K562 (cell line): ENCODE measurements around the gene UBALD2. TPM values are rescaled to one million over a fixed set of nuclear protein-coding genes. Genes with fewer than 3 reads are reported as not detected.

ENCODE experiments used
- ATAC-seq: fragments of 200-7000 bp; cut with Tn5 transposase; 3 replicates; pipeline ENCODE4 v1.9.1; 2020; ENCODE audit warnings: moderate library complexity
- BruUV-seq: library from RNA; stranded (reverse); fragments of 400-500 nt; replicated peaks from 2 replicates; lab custom pipeline; 2021; lab: Mats Ljungman, UMichigan
- CTCF ChIA-PET: fragments of 300-600 bp; formaldehyde crosslinking; extraction: SDS; loops from one replicate; lab custom pipeline; 2021; ENCODE audit warnings: low intra/inter-chr PET ratio; lab: Yijun Ruan, JAX
- POLR2A ChIA-PET: fragments of 300-600, 350-650 bp; sonication (Branson Sonifier 250); formaldehyde crosslinking; extraction: SDS; loops from one replicate; lab custom pipeline; 2021; ENCODE audit warnings: antibody characterized with exemption, inconsistent platforms; lab: Yijun Ruan, JAX
- DNase-seq, 4 experiments: peaks; one replicate each; pipeline versions ENCODE4 v3.0.0 to v3.0.0-alpha.2; 2011 to 2018; ENCODE audit warnings: low spot score in 3 of 4, mixed read lengths in 3 of 4; ENCODE audit errors: extremely low read depth in 1 of 4
- FAIRE-seq: peaks from 2 replicates; lab custom pipeline; 2011; peaks lifted over from hg19 to GRCh38; lab: Jason Lieb, UNC
- H2AFZ ChIP-seq: 2 replicates; pipeline ENCODE4 v1.6.0; 2011; ENCODE audit warnings: low read depth, low read length, control low read depth, inconsistent platforms
- H3K27ac ChIP-seq: fragments of 200-600 bp; 3 replicates; pipeline ENCODE4 v1.8.0; 2011; ENCODE audit warnings: low read depth, mild to moderate bottlenecking, control low read depth, inconsistent platforms, low read length, moderate library complexity, mixed read lengths; ENCODE audit errors: extremely low read depth
- H3K27me3 ChIP-seq, 2 experiments: fragments of 300-600 bp in 1 of 2; 2 replicates in 1 of 2; 3 replicates in 1 of 2; pipeline versions ENCODE4 v1.6.0 to v1.8.0; 2011; ENCODE audit warnings: inconsistent platforms in 2 of 2, low read length in 2 of 2, mild to moderate bottlenecking in 1 of 2, mixed read lengths in 1 of 2, moderate library complexity in 1 of 2; ENCODE audit not compliant: control insufficient read depth in 2 of 2, insufficient read depth in 2 of 2
- H3K36me3 ChIP-seq: fragments of 300-600 bp; 3 replicates; pipeline ENCODE4 v1.8.0; 2011; ENCODE audit warnings: mild to moderate bottlenecking, low read length, inconsistent platforms; ENCODE audit not compliant: control insufficient read depth, insufficient read depth
- H3K4me1 ChIP-seq, 2 experiments: fragments of 200-600 bp in 1 of 2; replicated peaks in 1 of 2; 2 replicates in 1 of 2; 3 replicates in 1 of 2; pipeline versions ENCODE4 v1.5.1 to v1.8.0; 2011; ENCODE audit warnings: inconsistent platforms in 2 of 2, low read length in 2 of 2, mild to moderate bottlenecking in 1 of 2, mixed read lengths in 1 of 2, moderate library complexity in 1 of 2; ENCODE audit not compliant: control insufficient read depth in 2 of 2, insufficient read depth in 2 of 2
- H3K4me2 ChIP-seq: 2 replicates; pipeline ENCODE4 v1.6.1; 2011; ENCODE audit warnings: low read length, control low read depth, inconsistent platforms, mixed read lengths; ENCODE audit not compliant: insufficient read depth
- H3K4me3 ChIP-seq: fragments of 200-600 bp; sonication (generic), shearing (Covaris generic); 2 replicates; pipeline ENCODE4 v1.5.1; 2016; ENCODE audit warnings: control low read depth, inconsistent platforms
- H3K79me2 ChIP-seq: fragments of 200-600 bp; 3 replicates; pipeline ENCODE4 v1.8.0; 2011; ENCODE audit warnings: low read length, inconsistent platforms; ENCODE audit not compliant: control insufficient read depth, insufficient read depth
- H3K9ac ChIP-seq, 2 experiments: 2 replicates each; pipeline versions ENCODE4 v1.6.0 to v1.6.1; 2011; ENCODE audit warnings: low read depth in 2 of 2, low read length in 2 of 2, control low read depth in 1 of 2, inconsistent platforms in 1 of 2, mild to moderate bottlenecking in 1 of 2, mixed read lengths in 1 of 2; ENCODE audit not compliant: insufficient read depth in 1 of 2
- H3K9me1 ChIP-seq: one replicate; pipeline ENCODE4 v1.6.0; 2011; ENCODE audit warnings: inconsistent platforms, mild to moderate bottlenecking, low read length, moderate library complexity; ENCODE audit not compliant: control insufficient read depth, insufficient read depth
- H3K9me3 ChIP-seq: replicated peaks from 2 replicates; pipeline ENCODE4 v1.5.1; 2011; ENCODE audit warnings: low read depth, low read length, inconsistent platforms; ENCODE audit not compliant: control insufficient read depth, insufficient read depth
- H4K20me1 ChIP-seq: replicated peaks from 2 replicates; pipeline ENCODE4 v1.6.1; 2011; ENCODE audit warnings: low read length, inconsistent platforms, mixed read lengths; ENCODE audit not compliant: control insufficient read depth, insufficient read depth
- BHLHE40 ChIP-seq: IDR thresholded peaks from 2 replicates; pipeline ENCODE4 v1.6.1; 2011; ENCODE audit warnings: low read length, improper control_type of control experiment
- HNRNPUL1 ChIP-seq: fragments of 200-400 bp; formaldehyde crosslinking; IDR thresholded peaks from 2 replicates; pipeline ENCODE4 v1.6.1; 2017; ENCODE audit warnings: low read length
- XRCC5 ChIP-seq: fragments of 200-400 bp; formaldehyde crosslinking; IDR thresholded peaks from 2 replicates; pipeline ENCODE4 v1.6.1; 2017; ENCODE audit warnings: low read depth, mild to moderate bottlenecking, low read length
- ZNF561 ChIP-seq: fragments of 450-650 bp; formaldehyde crosslinking; conservative IDR thresholded peaks from 2 replicates; pipeline ENCODE4 v1.4.0; 2020; ENCODE audit warnings: mild to moderate bottlenecking, moderate library complexity
- WGBS: fragments of 100-300 bp; shearing (Covaris generic); methylation state at CpG from one replicate; pipeline ENCODE4 v1.1.6; 2016; ENCODE audit warnings: low coverage, mixed read lengths; ENCODE audit not compliant: insufficient coverage; ENCODE audit errors: missing lambda C conversion rate; 5-methylcytosine and 5-hydroxymethylcytosine counted together
- in situ Hi-C: fragments of 300-500 bp; cut with MboI; formaldehyde crosslinking; loops from 4 replicates; pipeline ENCODE4 v1.15.0; 2018; ENCODE audit warnings: inconsistent platforms, mixed read lengths
- intact Hi-C: fragments of 100-400 bp; cut with micrococcal nuclease; formaldehyde crosslinking; loops from 2 replicates; pipeline ENCODE4 v1.14.2; 2022
- polyA plus RNA-seq, 8 experiments: library from polyadenylated mRNA; depleted of rRNA in 4 of 8; stranded (reverse) in 5 of 8; unstranded in 3 of 8; fragments of >200 nt; fragmentation: Nextera tagmentation in 2 of 8; fragmentation: Illumina TruSeq in 1 of 8; extraction: Ambion mirVana in 2 of 8; extraction: Trizol in 1 of 8; gene quantifications; 2 replicates each; pipeline versions ENCODE4 v1.2.1 to v1.2.3, GENCODE V29; 2011 to 2014; ENCODE audit warnings: inconsistent platforms in 1 of 8, missing spikeins in 1 of 8
- total RNA-seq, 7 experiments: library from RNA; depleted of rRNA in 6 of 7; stranded (reverse); fragments of >200 nt in 6 of 7; fragmentation: Illumina TruSeq in 2 of 7; extraction: Trizol in 2 of 7; gene quantifications; 2 replicates each; pipeline versions ENCODE4 v1.2.1 to v1.2.3, GENCODE V29; 2011 to 2021; ENCODE audit warnings: low replicate concordance in 1 of 7
- TF ChIP-seq, protein P1 (sequence below): sonication (generic); formaldehyde crosslinking; IDR thresholded peaks from 2 replicates; pipeline ENCODE4 v1.8.1; 2023; ENCODE audit warnings: mild to moderate bottlenecking, missing genetic modification reagents
- TF ChIP-seq, protein P2 (sequence below): fragments of 450-650 bp; IDR thresholded peaks from 2 replicates; pipeline ENCODE4 v1.7.0; 2016; ENCODE audit warnings: borderline replicate concordance
- TF ChIP-seq, protein P3 (sequence below): fragments of 450-650 bp; formaldehyde crosslinking; IDR thresholded peaks from 2 replicates; pipeline ENCODE4 v1.4.0; 2020; ENCODE audit warnings: mild to moderate bottlenecking, moderate library complexity
- TF ChIP-seq, protein P4 (sequence below): sonication (generic); formaldehyde crosslinking; IDR thresholded peaks from 2 replicates; pipeline ENCODE4 v1.8.0; 2022; ENCODE audit warnings: missing genetic modification reagents, mild to moderate bottlenecking, borderline replicate concordance

Gene UBALD2
- total and polyA plus RNA-seq, 9 of the 15 experiments (the other 6 are each of a cell fraction or from before 2014, with no cell fraction given), result 2.3 to 94.1 (median 25.3) TPM

DNA sequence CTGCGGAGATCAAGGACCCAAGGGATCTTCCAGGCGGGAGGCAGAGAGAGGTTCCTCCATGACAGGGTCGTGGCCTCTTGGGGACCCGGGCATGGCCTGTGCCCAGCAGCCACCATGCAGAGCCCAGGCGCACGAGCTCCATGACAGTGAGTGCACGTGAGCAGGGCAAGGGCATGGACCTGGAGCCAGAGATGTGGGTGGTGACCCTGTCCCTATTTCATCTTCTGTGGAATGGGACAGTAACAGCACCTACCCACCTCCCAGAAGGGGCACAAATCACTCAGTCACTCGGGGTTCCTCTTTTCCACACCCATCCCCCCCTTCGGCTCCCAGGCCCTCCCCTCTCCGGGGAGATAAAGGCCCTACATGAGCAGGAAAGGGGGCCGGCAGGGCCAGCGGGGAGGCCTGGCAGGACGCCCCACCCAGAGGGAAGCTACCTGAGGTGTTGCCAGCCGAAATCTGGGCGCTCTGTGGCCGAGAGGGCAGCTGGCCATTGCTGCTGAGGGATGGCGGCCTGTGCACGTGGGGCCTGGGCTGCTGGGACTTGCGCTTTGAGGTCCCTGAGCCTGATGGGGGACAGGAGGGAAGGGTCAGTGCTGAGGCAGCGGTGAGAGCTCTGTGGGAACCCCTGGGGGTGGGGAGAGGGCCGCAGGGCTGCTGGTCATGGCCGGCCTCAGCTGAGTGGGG lies 10.4 kb downstream of the UBALD2 start (continued):
- TF ChIP-seq, protein P1, sequence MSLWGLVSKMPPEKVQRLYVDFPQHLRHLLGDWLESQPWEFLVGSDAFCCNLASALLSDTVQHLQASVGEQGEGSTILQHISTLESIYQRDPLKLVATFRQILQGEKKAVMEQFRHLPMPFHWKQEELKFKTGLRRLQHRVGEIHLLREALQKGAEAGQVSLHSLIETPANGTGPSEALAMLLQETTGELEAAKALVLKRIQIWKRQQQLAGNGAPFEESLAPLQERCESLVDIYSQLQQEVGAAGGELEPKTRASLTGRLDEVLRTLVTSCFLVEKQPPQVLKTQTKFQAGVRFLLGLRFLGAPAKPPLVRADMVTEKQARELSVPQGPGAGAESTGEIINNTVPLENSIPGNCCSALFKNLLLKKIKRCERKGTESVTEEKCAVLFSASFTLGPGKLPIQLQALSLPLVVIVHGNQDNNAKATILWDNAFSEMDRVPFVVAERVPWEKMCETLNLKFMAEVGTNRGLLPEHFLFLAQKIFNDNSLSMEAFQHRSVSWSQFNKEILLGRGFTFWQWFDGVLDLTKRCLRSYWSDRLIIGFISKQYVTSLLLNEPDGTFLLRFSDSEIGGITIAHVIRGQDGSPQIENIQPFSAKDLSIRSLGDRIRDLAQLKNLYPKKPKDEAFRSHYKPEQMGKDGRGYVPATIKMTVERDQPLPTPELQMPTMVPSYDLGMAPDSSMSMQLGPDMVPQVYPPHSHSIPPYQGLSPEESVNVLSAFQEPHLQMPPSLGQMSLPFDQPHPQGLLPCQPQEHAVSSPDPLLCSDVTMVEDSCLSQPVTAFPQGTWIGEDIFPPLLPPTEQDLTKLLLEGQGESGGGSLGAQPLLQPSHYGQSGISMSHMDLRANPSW (CRISPR knock-in tag), result no peak
- no peak for TF ChIP-seq XRCC5

DNA sequence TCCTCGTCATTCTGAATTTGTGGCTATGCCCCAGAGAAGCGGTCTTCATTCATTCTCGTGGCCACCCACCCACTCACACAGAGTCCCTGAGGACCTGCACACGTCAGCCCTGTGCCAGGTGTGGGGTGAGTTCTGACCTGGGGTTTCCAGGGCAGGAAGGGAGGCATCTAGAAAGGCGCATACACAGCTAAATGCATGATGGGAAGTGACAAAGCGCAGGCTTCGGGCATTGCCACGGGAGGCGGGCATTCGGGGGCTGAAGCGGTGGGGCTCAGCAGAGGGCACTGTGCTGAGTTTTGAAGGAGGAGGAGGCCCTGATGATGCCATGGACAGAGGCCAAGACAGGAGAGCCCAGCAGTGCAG lies 10.9 kb downstream of the UBALD2 start:
- no peak overlapping the region for H3K27ac ChIP-seq
- no peak overlapping the region for H3K4me3 ChIP-seq
- H3K4me1 ChIP-seq, result peaks cover 12 to 93% of the 10 kb centered on the region in 2 experiments; a peak in 4 of 5 replicates
- no peak overlapping the region for H3K4me2 ChIP-seq
- no TSS peak for BruUV-seq
- CTCF ChIA-PET, result interaction anchor here (0.9 kb wide), 1 partner anchor 155 kb away, joined by 3 read pairs; no protein-coding TSS in a partner anchor
- ATAC-seq, result no peak
- H3K9me1 ChIP-seq, result no peaks in the 10 kb centered on the region
- no peak for FAIRE-seq
- peaks cover under 1% of the 10 kb centered on the region; the same call in 1 of the 3 replicates for H3K79me2 ChIP-seq
- no peak for DNase-seq
- H4K20me1 ChIP-seq, result no peaks in the 10 kb centered on the region
- intact Hi-C loops, result loop anchor here (5.0 kb wide), 1 partner anchor 259 kb away; no protein-coding TSS in a partner anchor
- peak overlapping the region in 1 of 2 experiments; percentile 85; a peak in 2 of 4 replicates for H3K9ac ChIP-seq
- WGBS, result 91% methylated on average over 11 of the region's 11 CpGs
- POLR2A ChIA-PET, result interaction anchor here (1.0 to 10.6 kb wide), 4 partner anchors 9 to 154 kb away, joined by 3 to 157 read pairs (median 8); no protein-coding TSS in a partner anchor
- H3K36me3 ChIP-seq, result peaks cover 8% of the 10 kb centered on the region; the same call in 1 of the 3 replicates
- in situ Hi-C loops, result no loop called here
- H3K9me3 ChIP-seq, result no peaks in the 10 kb centered on the region
- no peaks in the 10 kb centered on the region for H3K27me3 ChIP-seq
- no peak overlapping the region for H2AFZ ChIP-seq
- TF ChIP-seq, protein P2, sequence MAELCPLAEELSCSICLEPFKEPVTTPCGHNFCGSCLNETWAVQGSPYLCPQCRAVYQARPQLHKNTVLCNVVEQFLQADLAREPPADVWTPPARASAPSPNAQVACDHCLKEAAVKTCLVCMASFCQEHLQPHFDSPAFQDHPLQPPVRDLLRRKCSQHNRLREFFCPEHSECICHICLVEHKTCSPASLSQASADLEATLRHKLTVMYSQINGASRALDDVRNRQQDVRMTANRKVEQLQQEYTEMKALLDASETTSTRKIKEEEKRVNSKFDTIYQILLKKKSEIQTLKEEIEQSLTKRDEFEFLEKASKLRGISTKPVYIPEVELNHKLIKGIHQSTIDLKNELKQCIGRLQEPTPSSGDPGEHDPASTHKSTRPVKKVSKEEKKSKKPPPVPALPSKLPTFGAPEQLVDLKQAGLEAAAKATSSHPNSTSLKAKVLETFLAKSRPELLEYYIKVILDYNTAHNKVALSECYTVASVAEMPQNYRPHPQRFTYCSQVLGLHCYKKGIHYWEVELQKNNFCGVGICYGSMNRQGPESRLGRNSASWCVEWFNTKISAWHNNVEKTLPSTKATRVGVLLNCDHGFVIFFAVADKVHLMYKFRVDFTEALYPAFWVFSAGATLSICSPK, result no peak
- TF ChIP-seq, protein P3, sequence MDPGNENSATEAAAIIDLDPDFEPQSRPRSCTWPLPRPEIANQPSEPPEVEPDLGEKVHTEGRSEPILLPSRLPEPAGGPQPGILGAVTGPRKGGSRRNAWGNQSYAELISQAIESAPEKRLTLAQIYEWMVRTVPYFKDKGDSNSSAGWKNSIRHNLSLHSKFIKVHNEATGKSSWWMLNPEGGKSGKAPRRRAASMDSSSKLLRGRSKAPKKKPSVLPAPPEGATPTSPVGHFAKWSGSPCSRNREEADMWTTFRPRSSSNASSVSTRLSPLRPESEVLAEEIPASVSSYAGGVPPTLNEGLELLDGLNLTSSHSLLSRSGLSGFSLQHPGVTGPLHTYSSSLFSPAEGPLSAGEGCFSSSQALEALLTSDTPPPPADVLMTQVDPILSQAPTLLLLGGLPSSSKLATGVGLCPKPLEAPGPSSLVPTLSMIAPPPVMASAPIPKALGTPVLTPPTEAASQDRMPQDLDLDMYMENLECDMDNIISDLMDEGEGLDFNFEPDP, result no peak
- TF ChIP-seq BHLHE40 (no peak), HNRNPUL1 (no peak), ZNF561 (no peak)
- TF ChIP-seq, protein P4, sequence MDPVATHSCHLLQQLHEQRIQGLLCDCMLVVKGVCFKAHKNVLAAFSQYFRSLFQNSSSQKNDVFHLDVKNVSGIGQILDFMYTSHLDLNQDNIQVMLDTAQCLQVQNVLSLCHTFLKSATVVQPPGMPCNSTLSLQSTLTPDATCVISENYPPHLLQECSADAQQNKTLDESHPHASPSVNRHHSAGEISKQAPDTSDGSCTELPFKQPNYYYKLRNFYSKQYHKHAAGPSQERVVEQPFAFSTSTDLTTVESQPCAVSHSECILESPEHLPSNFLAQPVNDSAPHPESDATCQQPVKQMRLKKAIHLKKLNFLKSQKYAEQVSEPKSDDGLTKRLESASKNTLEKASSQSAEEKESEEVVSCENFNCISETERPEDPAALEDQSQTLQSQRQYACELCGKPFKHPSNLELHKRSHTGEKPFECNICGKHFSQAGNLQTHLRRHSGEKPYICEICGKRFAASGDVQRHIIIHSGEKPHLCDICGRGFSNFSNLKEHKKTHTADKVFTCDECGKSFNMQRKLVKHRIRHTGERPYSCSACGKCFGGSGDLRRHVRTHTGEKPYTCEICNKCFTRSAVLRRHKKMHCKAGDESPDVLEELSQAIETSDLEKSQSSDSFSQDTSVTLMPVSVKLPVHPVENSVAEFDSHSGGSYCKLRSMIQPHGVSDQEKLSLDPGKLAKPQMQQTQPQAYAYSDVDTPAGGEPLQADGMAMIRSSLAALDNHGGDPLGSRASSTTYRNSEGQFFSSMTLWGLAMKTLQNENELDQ (CRISPR knock-in tag), result no peak
